GM18505 (cell line): ENCODE results near the gene GIT2.
A peak's percentile ranks its signal among the peaks of the same experiment; 100 is the strongest.
"Not testable (repeated sequence)": the region's sequence is repeated elsewhere in the genome, so short reads cannot be mapped to it uniquely, and the experiment has no call there.

Experiments
- ATAC-seq: cut with Tn5 transposase; IDR thresholded peaks from one replicate; pipeline ENCODE4 v1.9.1; 2021; ENCODE audit not compliant: unreplicated experiment
- POLR2A ChIP-seq: IDR thresholded peaks from 4 replicates; pipeline ENCODE4 v1.6.1; 2011; ENCODE audit warnings: borderline replicate concordance; ENCODE audit not compliant: insufficient read depth, insufficient read length; ENCODE audit errors: extremely low read depth

The GIT2 gene

GRCh38 chr12:109892165-109892715 lies 103.9 kb downstream of the GIT2 start:
- ATAC-seq: no peak
- no peak for TF ChIP-seq POLR2A

GRCh38 chr12:109891731-109892130 lies 104.4 kb downstream of the GIT2 start:
- ATAC-seq: not testable (repeated sequence)

- no peak for ATAC-seq
- TF ChIP-seq POLR2A: no peak
These were observed 105.5 kb downstream of the GIT2 start for GRCh38 chr12:109890620-109891170.

- no peak for TF ChIP-seq POLR2A
- ATAC-seq: no peak
These were observed 107.8 kb downstream of the GIT2 start for GRCh38 chr12:109888179-109889020.

GRCh38 chr12:109885616-109886015 lies 110.6 kb downstream of the GIT2 start:
- no peak for ATAC-seq

GRCh38 chr12:109883461-109883860 lies 112.7 kb downstream of the GIT2 start:
- TF ChIP-seq POLR2A: no peak
- no peak for ATAC-seq

More at GRCh38 chr12:109885616-109886015, 110.6 kb downstream of the GIT2 start:
- no peak for TF ChIP-seq POLR2A

- ATAC-seq: no peak
These were observed 114.4 kb downstream of the GIT2 start for GRCh38 chr12:109881752-109882151.

GRCh38 chr12:109880938-109881337 lies 115.2 kb downstream of the GIT2 start:
- no peak for TF ChIP-seq POLR2A
- ATAC-seq: no peak

More at GRCh38 chr12:109881752-109882151, 114.4 kb downstream of the GIT2 start:
- TF ChIP-seq POLR2A: no peak

- peak; percentile 51 for TF ChIP-seq POLR2A
- peak; percentile 93 for ATAC-seq
These were observed 115.9 kb downstream of the GIT2 start, which contains the start of gene GLTP for GRCh38 chr12:109880043-109880931. Gene GLTP, minus strand, starts transcription at chr12:109880541. Its CDS starts 167 bp downstream, at chr12:109880374.
